Measurements from ENCODE around the gene ZMPSTE24.

- TF ChIP-seq POLR2A (IDR thresholded peaks at IDR 0.05) (no peak), CTCF (IDR thresholded peaks at IDR 0.05) (no peak)
Measured at GRCh38 chr1:40318476-40318875, 60.4 kb downstream of the ZMPSTE24 start.

All from Peyer's patch (tissue), 4 donors.